BJ (cell line): Measurements from ENCODE around the gene FLYWCH2. TPM values are rescaled to one million over a fixed set of nuclear protein-coding genes. Genes with fewer than 3 reads are reported as not detected.
"Not testable (repeated sequence)": the region's sequence is repeated elsewhere in the genome, so short reads cannot be mapped to it uniquely, and the experiment has no call there.

Source experiments
- CTCF ChIA-PET: fragments of 350-600 bp; formaldehyde crosslinking; extraction: SDS; loops from one replicate; lab custom pipeline; 2021; ENCODE audit warnings: antibody characterized with exemption, inconsistent platforms; lab: Yijun Ruan, JAX
- POLR2A ChIA-PET: fragments of 300-600 bp; sonication (Branson Sonifier 250); formaldehyde crosslinking; extraction: SDS; loops from one replicate; lab custom pipeline; 2021; ENCODE audit warnings: antibody characterized with exemption; lab: Charles Lee
- DNase-seq: peaks from one replicate; pipeline ENCODE4 v3.0.0-alpha.2; 2011; ENCODE audit warnings: low read depth
- H3K27me3 ChIP-seq: 2 replicates; pipeline ENCODE4 v1.6.0; 2011; ENCODE audit warnings: low read length; ENCODE audit not compliant: control insufficient read depth, insufficient read depth
- H3K36me3 ChIP-seq: 2 replicates; pipeline ENCODE4 v1.5.1; 2011; ENCODE audit warnings: low read length; ENCODE audit not compliant: control insufficient read depth, insufficient read depth
- H3K4me3 ChIP-seq: 2 replicates; pipeline ENCODE4 v1.5.1; 2011; ENCODE audit warnings: low read depth, mild to moderate bottlenecking, control low read depth, low read length
- polyA plus RNA-seq: library from polyadenylated mRNA; depleted of rRNA; stranded (reverse); fragments of >200 nt; gene quantifications from 2 replicates; pipeline ENCODE4 v1.2.3, GENCODE V29; 2011
- TF ChIP-seq, protein P1 (sequence below): IDR thresholded peaks from 2 replicates; pipeline ENCODE4 v1.5.1; 2011; ENCODE audit warnings: low read depth, mild to moderate bottlenecking, control low read depth, inconsistent platforms, low read length, moderate library complexity; ENCODE audit not compliant: insufficient read depth

FLYWCH2 gene
- polyA plus RNA-seq, 1 experiment = 39.9 TPM

DNA sequence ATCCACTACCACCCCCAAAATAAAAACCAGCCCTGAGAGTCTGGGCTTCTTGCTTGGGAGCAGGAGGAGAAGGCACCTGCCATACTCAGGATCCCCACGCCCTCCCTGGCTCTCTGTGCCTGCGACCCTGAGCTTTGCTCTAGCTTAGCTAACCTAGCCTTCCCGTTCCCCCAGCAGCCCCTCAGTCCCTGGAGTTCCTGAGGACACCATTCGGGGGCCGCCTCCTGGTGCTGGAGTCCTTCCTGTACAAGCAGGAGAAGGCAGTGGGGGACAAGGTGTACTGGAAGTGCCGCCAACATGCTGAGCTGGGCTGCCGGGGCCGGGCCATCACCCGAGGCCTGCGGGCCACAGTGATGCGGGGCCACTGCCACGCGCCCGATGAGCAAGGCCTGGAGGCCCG is 47.2 kb downstream of the FLYWCH2 start:
- H3K4me3 ChIP-seq = no peak overlapping the region
- peaks cover 21% of the 10 kb centered on the region for H3K36me3 ChIP-seq
- CTCF ChIA-PET = interaction anchor here (1.1 to 1.6 kb wide), 2 partner anchors 10 to 62 kb away, joined by 6 to 9 read pairs; no protein-coding TSS in a partner anchor
- POLR2A ChIA-PET = no interaction called here
- H3K27me3 ChIP-seq = no peaks in the 10 kb centered on the region
- TF ChIP-seq, protein P1, sequence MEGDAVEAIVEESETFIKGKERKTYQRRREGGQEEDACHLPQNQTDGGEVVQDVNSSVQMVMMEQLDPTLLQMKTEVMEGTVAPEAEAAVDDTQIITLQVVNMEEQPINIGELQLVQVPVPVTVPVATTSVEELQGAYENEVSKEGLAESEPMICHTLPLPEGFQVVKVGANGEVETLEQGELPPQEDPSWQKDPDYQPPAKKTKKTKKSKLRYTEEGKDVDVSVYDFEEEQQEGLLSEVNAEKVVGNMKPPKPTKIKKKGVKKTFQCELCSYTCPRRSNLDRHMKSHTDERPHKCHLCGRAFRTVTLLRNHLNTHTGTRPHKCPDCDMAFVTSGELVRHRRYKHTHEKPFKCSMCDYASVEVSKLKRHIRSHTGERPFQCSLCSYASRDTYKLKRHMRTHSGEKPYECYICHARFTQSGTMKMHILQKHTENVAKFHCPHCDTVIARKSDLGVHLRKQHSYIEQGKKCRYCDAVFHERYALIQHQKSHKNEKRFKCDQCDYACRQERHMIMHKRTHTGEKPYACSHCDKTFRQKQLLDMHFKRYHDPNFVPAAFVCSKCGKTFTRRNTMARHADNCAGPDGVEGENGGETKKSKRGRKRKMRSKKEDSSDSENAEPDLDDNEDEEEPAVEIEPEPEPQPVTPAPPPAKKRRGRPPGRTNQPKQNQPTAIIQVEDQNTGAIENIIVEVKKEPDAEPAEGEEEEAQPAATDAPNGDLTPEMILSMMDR = no peak
- DNase-seq = no peak

DNA sequence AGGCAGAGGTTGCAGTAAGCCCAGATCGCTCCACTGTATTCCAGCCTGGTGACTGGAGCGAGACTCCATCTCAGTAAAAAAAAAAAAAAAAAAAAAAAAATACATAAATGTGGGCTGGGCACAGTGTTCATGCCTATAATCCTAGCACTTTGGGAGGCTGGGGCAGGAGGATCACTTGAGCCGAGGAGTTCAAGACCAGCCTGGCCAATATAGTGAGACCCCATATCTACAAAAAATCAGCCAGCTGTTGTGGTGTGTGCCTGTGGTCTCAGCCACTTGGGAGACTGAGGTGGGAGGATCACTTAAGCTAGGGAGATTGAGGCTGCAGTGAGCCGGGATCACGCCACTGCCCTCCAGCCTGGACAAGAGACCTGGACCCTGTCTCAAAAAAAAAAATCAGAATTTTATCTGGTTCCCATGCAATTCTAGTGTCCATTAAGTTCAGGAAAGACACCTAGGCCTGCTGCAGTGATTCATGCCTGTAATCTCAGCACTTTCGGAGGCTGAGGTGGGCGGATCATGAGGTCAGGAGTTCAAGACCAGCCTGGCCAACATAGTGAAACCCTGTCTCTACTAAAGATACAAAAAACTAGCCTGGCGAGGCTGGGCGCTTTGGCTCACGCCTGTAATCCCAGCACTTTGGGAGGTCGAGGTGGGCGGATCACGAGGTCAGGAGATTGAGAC is 48.4 kb downstream of the FLYWCH2 start:
- H3K4me3 ChIP-seq, H3K27me3 ChIP-seq, POLR2A ChIA-PET, DNase-seq: not testable (repeated sequence)
- CTCF ChIA-PET = interaction anchor here (1.1 kb wide), 1 partner anchor 11 kb away, joined by 4 read pairs; no protein-coding TSS in a partner anchor
- H3K36me3 ChIP-seq = peaks cover 29% of the 10 kb centered on the region

DNA sequence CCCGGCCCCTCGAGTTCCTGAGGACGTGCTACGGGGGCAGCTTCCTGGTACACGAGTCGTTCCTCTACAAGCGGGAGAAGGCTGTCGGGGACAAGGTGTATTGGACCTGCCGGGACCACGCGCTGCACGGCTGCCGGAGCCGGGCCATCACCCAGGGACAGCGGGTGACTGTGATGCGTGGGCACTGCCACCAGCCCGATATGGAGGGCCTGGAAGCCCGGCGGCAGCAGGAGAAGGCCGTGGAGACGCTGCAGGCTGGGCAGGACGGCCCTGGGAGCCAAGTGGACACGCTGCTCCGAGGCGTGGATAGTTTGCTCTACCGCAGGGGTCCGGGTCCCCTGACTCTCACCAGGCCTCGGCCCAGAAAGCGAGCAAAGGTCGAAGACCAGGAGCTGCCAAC is 50.1 kb downstream of the FLYWCH2 start:
- no peak for DNase-seq
- peaks cover 35% of the 10 kb centered on the region for H3K36me3 ChIP-seq
- CTCF ChIA-PET = interaction anchor here (1.0 kb wide), 1 partner anchor 47 kb away, joined by 4 read pairs; the partner anchor contains the start of gene PKMYT1
- TF ChIP-seq, protein P1 = no peak
- H3K4me3 ChIP-seq = no peak overlapping the region
- no peaks in the 10 kb centered on the region for H3K27me3 ChIP-seq
- POLR2A ChIA-PET = no interaction called here

DNA sequence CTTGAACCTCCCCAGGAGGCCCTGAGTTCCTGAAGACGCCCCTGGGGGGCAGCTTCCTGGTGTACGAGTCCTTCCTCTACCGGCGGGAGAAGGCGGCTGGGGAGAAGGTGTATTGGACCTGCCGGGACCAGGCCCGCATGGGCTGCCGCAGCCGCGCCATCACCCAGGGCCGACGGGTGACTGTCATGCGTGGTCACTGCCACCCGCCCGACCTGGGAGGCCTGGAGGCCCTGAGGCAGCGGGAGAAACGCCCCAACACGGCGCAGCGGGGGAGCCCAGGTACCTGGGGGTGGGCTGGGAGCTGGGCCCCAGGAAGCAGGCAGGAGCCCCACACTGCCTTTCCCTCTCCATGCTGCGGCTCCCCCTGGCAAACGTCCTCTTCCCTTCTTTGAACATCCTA is 50.7 kb downstream of the FLYWCH2 start:
- CTCF ChIA-PET = no interaction called here

DNA sequence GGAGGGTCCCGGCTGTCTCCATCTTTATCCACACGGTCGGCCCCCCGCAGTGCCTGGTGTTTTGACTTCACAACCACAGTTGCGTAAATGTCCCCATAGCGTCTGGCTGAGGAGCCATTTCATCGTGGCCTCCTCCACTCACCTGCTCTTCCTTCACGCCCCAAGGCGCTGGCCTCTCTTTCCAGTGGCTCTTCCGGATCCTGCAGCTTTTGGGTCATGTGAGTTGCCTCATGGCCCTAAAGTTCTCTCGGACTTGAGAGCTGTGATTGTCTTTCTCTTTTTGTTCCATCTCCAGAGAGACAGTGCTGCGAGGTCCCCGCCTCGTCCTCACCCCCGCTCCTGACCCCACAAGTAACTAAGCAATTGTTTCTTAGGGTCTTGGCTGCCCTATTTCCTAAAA is 51.4 kb downstream of the FLYWCH2 start:
- Histone ChIP-seq H3K36me3 (peaks cover 37% of the 10 kb centered on the region), H3K4me3 (no peak overlapping the region), H3K27me3 (no peaks in the 10 kb centered on the region)
- TF ChIP-seq, protein P1 = no peak
- DNase-seq = no peak
- CTCF ChIA-PET = interaction anchor here (1.0 to 1.8 kb wide), 2 partner anchors 7 to 47 kb away, joined by 3 to 8 read pairs; no protein-coding TSS in a partner anchor
- POLR2A ChIA-PET = no interaction called here

More for the DNA sequence above, 50.7 kb downstream of the FLYWCH2 start:
- Histone ChIP-seq H3K27me3 (no peaks in the 10 kb centered on the region), H3K4me3 (no peak overlapping the region), H3K36me3 (peaks cover 37% of the 10 kb centered on the region)
- DNase-seq = no peak
- POLR2A ChIA-PET = no interaction called here
- TF ChIP-seq, protein P1 = no peak
